CD4-positive, alpha-beta T cell (primary cell): Measurements from ENCODE around the gene MAMLD1. TPM values are rescaled to one million over a fixed set of nuclear protein-coding genes. Genes with fewer than 3 reads are reported as not detected.

Experiments used
- ATAC-seq: fragments of 200-7000 bp; cut with Tn5 transposase; one replicate; pipeline ENCODE4 v1.10.0; 2022; ENCODE audit warnings: mild to moderate bottlenecking; ENCODE audit not compliant: poor library complexity
- CTCF ChIA-PET: fragments of 350-600 bp; sonication (Branson Sonifier 250); formaldehyde crosslinking; loops from one replicate; lab custom pipeline; 2021; ENCODE audit warnings: antibody characterized with exemption, inconsistent platforms; lab: Charles Lee
- POLR2A ChIA-PET: fragments of 350-600 bp; sonication (Branson Sonifier 250); formaldehyde crosslinking; loops from one replicate; lab custom pipeline; 2021; ENCODE audit warnings: antibody characterized with exemption, inconsistent platforms; lab: Charles Lee
- DNase-seq, 14 experiments: peaks; one replicate each; pipeline ENCODE4 v3.0.0-alpha.2; 2013 to 2020; ENCODE audit warnings: mixed read lengths in 2 of 14
- H3K27ac ChIP-seq, 2 donors: one replicate each; pipeline versions ENCODE4 v1.5.1 to v1.7.0; 2013; ENCODE audit warnings: low read length in 2 of 2, low read depth in 1 of 2, mild to moderate bottlenecking in 1 of 2
- H3K27me3 ChIP-seq, 2 experiments: 1 replicate in 1 of 2; 2 replicates in 1 of 2; pipeline versions ENCODE4 v1.6.1 to v1.7.0; 2013; ENCODE audit warnings: low read length in 2 of 2, control low read depth in 1 of 2, mild to moderate bottlenecking in 1 of 2, moderate library complexity in 1 of 2; ENCODE audit not compliant: insufficient read depth in 2 of 2, control insufficient read depth in 1 of 2
- H3K36me3 ChIP-seq: one replicate; pipeline ENCODE4 v1.6.1; 2013; ENCODE audit warnings: low read length, control low read depth; ENCODE audit not compliant: insufficient read depth
- H3K4me1 ChIP-seq: one replicate; pipeline ENCODE4 v1.6.1; 2013; ENCODE audit warnings: low read length, control low read depth; ENCODE audit not compliant: insufficient read depth
- H3K4me3 ChIP-seq: one replicate; pipeline ENCODE4 v1.5.1; 2013; ENCODE audit warnings: mild to moderate bottlenecking, low read length, moderate library complexity
- H3K9me3 ChIP-seq, 2 experiments: 1 replicate in 1 of 2; 2 replicates in 1 of 2; pipeline versions ENCODE4 v1.6.1 to v1.7.0; 2013; ENCODE audit warnings: low read length in 2 of 2, mild to moderate bottlenecking in 2 of 2, control low read depth in 1 of 2, moderate library complexity in 1 of 2; ENCODE audit not compliant: control insufficient read depth in 1 of 2, insufficient read depth in 1 of 2
- H3K27ac Mint-ChIP-seq: one replicate; pipeline ENCODE4 v1.8.0; 2020; ENCODE audit warnings: mixed read lengths
- H3K27me3 Mint-ChIP-seq: one replicate; pipeline ENCODE4 v1.8.0; 2021; ENCODE audit warnings: mixed read lengths
- H3K36me3 Mint-ChIP-seq: one replicate; pipeline ENCODE4 v1.8.0; 2021; ENCODE audit warnings: low read depth, mixed read lengths
- H3K4me1 Mint-ChIP-seq: one replicate; pipeline ENCODE4 v1.8.0; 2021; ENCODE audit warnings: low read depth, mixed read lengths
- H3K4me3 Mint-ChIP-seq: one replicate; pipeline ENCODE4 v1.8.0; 2020; ENCODE audit warnings: mild to moderate bottlenecking, mixed read lengths
- H3K9me3 Mint-ChIP-seq: one replicate; pipeline ENCODE4 v1.8.0; 2020; ENCODE audit warnings: mixed read lengths
- CTCF ChIP-seq: fragments of 200-600 bp; IDR thresholded peaks from one replicate; pipeline ENCODE4 v1.8.0; 2022; ENCODE audit warnings: antibody characterized with exemption, mild to moderate bottlenecking
- intact Hi-C, 2 experiments: fragments of 100-400 bp; cut with DNase I in 1 of 2; cut with micrococcal nuclease in 1 of 2; formaldehyde crosslinking; loops; one replicate each; pipeline versions ENCODE4 v1.15.1 to v1.9.0; 2023 to 2025; cut with DNase I, micrococcal nuclease
- total RNA-seq, 174 experiments: library from RNA in 2 of 174; stranded (reverse) in 2 of 174; gene quantifications; one replicate each; pipeline ENCODE4 v1.2.3 and lab custom pipeline; 2021 to 2026

MAMLD1 gene
- total RNA-seq, 2 experiments from 2014 or later: 0.45 to 0.96 TPM

GRCh38 chrX:150472306-150472705, 109.2 kb downstream of the MAMLD1 start:
- intact Hi-C loops: no loop called here
- no peak overlapping the region for H3K4me3 ChIP-seq
- TF ChIP-seq CTCF: no peak
- Mint-ChIP-seq H3K27ac (no peak overlapping the region), H3K9me3 (no peaks in the 10 kb centered on the region), H3K27me3 (no peaks in the 10 kb centered on the region), H3K36me3 (no peaks in the 10 kb centered on the region), H3K4me1 (peaks cover under 1% of the 10 kb centered on the region), H3K4me3 (no peak overlapping the region)
- H3K4me1 ChIP-seq: peaks cover 2% of the 10 kb centered on the region
- H3K9me3 ChIP-seq: no peaks in the 10 kb centered on the region
- POLR2A ChIA-PET: no interaction called here
- DNase-seq: no peak
- no peaks in the 10 kb centered on the region for H3K36me3 ChIP-seq
- no peak for ATAC-seq
- no peaks in the 10 kb centered on the region for H3K27me3 ChIP-seq
- no peak overlapping the region for H3K27ac ChIP-seq
- CTCF ChIA-PET: no interaction called here

DNA sequence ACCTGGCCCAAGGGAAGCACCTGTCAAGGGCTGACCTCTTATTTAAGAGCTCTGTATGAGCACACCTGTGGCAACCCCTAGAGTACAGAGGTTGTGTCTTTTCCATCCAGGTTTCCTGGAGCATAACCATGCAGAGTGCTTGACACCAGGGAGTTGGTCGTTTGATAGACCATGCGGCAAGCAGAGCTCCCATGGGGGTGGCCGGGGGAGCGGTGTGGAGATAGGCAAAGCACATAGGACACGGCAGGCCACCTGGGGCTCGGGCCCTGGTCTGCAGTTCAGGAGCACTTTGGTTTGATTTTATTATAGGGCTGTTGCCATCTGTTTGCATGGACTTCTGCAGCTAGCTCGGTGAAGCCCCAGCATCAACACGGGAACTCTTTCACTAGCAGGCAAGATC, 110.3 kb downstream of the MAMLD1 start:
- no peak overlapping the region for H3K27ac Mint-ChIP-seq
- no peaks in the 10 kb centered on the region for H3K36me3 ChIP-seq
- intact Hi-C loops: no loop called here
- H3K4me1 ChIP-seq: peaks cover 10% of the 10 kb centered on the region
- no peak for TF ChIP-seq CTCF
- H3K27me3 Mint-ChIP-seq: no peaks in the 10 kb centered on the region
- ChIA-PET CTCF (interaction anchor here (1.2 kb wide), 1 partner anchor 27 kb away, joined by 3 read pairs; no protein-coding TSS in a partner anchor), POLR2A (no interaction called here)
- H3K9me3 Mint-ChIP-seq: no peaks in the 10 kb centered on the region
- H3K27me3 ChIP-seq: no peaks in the 10 kb centered on the region
- H3K4me3 Mint-ChIP-seq: no peak overlapping the region
- H3K36me3 Mint-ChIP-seq: no peaks in the 10 kb centered on the region
- ATAC-seq: no peak
- H3K27ac ChIP-seq: no peak overlapping the region
- no peak overlapping the region for H3K4me3 ChIP-seq
- H3K9me3 ChIP-seq: no peaks in the 10 kb centered on the region
- H3K4me1 Mint-ChIP-seq: peaks cover 11% of the 10 kb centered on the region
- no peak for DNase-seq

DNA sequence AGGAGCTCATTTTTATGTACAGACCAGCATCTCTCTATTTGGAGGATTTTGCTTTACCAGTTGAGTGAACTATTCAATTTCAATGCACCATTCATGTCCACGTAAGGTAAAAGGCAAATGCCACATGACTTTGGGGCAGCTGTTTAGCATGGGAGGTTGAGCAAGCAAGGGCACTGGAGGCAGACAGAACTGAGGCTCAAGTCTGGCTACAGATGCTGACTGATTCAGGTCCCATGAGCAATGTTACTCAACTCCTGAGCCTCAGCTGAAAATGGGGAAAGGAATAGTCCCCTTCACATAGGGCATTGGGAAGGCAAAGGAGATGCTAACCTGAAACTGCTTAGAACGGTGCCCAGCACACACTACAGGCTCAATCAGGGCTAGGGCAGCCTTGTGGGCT, 112.3 kb downstream of the MAMLD1 start:
- no peak overlapping the region for H3K27ac Mint-ChIP-seq
- Histone ChIP-seq H3K9me3 (no peaks in the 10 kb centered on the region), H3K4me3 (no peak overlapping the region), H3K27me3 (no peaks in the 10 kb centered on the region), H3K36me3 (no peaks in the 10 kb centered on the region), H3K4me1 (peaks cover 22% of the 10 kb centered on the region), H3K27ac (no peak overlapping the region)
- no peak for ATAC-seq
- no peaks in the 10 kb centered on the region for H3K36me3 Mint-ChIP-seq
- intact Hi-C loops: no loop called here
- ChIA-PET CTCF (no interaction called here), POLR2A (no interaction called here)
- H3K9me3 Mint-ChIP-seq: no peaks in the 10 kb centered on the region
- H3K27me3 Mint-ChIP-seq: no peaks in the 10 kb centered on the region
- H3K4me1 Mint-ChIP-seq: peaks cover 32% of the 10 kb centered on the region
- TF ChIP-seq CTCF: no peak
- no peak for DNase-seq
- no peak overlapping the region for H3K4me3 Mint-ChIP-seq
